GM21825 (cell line): Measurements from ENCODE around the gene WDTC1.
"Not testable (repeated sequence)": the region's sequence is repeated elsewhere in the genome, so short reads cannot be mapped to it uniquely, and the experiment has no call there.

Experiments used
- ATAC-seq: cut with Tn5 transposase; IDR thresholded peaks from one replicate; pipeline ENCODE4 v1.9.1; 2021; ENCODE audit warnings: mild to moderate bottlenecking, moderate library complexity; ENCODE audit not compliant: unreplicated experiment

The WDTC1 gene

DNA sequence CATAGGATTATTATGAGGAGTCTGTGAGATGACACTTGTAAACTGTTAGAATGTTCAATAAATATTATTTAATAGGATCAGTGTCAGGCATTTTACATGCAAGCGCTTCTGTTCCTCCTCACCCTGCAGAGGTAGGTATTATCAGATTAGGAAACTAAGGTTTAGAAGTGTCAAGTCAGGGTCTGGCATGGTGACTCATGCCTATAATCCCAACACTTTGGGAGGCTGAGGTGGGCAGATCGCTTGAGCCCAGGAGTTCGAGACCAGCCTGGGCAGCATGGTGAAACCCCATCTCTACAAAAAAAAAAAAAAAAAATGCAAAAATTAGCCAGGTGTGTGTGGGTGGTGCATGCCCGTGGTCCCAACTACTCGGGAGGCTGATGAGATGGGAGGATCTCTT, 9.2 kb downstream of the WDTC1 start:
- ATAC-seq = not testable (repeated sequence)

DNA sequence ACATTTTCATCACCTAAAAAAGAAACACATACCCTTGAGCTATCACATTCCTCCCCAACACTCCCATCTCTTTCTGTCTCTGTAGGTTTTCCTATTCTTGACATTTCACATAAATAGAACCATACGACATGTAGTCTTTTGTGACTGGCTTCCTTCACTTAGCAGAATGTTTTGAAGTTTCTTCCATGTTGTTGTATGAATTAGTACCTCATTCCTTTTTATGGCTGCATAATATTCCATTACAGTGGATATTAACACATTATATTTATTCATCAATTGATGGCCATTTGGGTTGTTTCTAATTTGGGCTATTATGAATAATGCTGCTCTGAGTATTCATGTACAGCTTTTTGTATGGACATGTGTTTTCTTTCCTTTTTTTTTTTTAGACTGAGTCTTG, 11.8 kb downstream of the WDTC1 start:
- ATAC-seq = no peak

GRCh38 chr1:27253596-27253995, 19.2 kb downstream of the WDTC1 start:
- ATAC-seq = no peak

- ATAC-seq = no peak
Measured at GRCh38 chr1:27255136-27255535, 20.7 kb downstream of the WDTC1 start.

- no peak for ATAC-seq
Measured at GRCh38 chr1:27257155-27257554, 22.7 kb downstream of the WDTC1 start.

- no peak for ATAC-seq
Measured at GRCh38 chr1:27258598-27258997, 24.2 kb downstream of the WDTC1 start.

- ATAC-seq = no peak
Measured at GRCh38 chr1:27267153-27267552, 32.7 kb downstream of the WDTC1 start.

- no peak for ATAC-seq
Measured at GRCh38 chr1:27269276-27269675, 34.8 kb downstream of the WDTC1 start.

DNA sequence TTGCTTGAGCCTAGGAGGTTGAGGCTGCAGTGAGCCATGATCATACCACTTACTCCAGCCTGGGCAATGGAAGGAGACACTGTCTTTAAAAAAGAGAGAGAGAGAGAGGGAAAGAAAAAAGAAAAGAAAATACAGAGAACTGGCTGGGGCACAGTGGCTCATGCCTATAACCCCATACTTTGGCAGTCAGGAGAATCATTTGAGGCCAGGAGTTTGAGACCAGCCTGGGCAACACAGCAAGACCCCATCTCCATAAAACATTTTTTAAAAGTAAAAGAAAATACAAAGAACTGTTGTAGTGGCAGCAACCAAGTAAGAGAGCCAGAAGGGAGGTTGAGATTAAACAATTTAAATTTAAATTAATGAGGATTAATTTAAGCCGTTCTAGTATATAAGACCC, 39.8 kb downstream of the WDTC1 start:
- ATAC-seq = no peak

DNA sequence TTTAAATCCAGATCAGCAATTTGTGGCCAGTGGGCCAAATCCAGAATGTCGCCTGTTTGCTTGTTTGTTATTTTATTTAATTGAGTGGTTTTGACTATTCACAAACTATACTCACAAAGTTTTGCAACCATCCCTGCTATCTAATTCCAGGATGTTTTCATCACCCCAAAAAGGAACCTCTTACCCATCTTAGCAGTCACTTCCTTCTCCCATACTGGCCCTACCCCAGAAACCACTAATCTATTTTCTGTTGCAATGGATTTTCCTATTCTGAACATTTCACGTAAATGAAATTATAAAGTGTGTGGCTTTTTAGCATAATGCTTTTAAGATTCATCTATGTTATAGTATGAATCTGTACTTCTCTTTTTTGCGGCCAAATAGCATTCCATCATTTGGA, 41.3 kb downstream of the WDTC1 start:
- no peak for ATAC-seq

GRCh38 chr1:27284425-27285273, 50.2 kb downstream of the WDTC1 start:
- ATAC-seq = no peak

DNA sequence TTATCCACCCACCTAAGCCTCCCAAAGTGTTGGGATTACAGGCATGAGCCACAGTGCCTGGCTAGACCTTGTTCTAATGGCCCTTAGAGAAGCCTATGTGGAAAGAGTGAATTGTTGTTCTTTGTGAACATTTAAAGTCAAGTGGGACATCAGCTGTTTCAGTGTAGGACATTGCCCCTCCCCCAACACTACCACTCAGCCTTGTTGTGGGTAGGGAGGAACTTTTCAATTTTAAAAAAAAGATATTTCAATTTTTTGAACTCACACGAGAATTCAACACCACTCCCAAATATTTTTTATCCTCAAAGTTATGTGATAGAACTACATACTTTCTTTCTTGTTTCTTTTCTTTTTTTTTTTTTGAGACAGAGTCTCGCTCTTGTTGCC, 50.8 kb downstream of the WDTC1 start:
- no peak for ATAC-seq

- ATAC-seq = not testable (repeated sequence)
Measured at GRCh38 chr1:27285821-27286220, 51.4 kb downstream of the WDTC1 start.

DNA sequence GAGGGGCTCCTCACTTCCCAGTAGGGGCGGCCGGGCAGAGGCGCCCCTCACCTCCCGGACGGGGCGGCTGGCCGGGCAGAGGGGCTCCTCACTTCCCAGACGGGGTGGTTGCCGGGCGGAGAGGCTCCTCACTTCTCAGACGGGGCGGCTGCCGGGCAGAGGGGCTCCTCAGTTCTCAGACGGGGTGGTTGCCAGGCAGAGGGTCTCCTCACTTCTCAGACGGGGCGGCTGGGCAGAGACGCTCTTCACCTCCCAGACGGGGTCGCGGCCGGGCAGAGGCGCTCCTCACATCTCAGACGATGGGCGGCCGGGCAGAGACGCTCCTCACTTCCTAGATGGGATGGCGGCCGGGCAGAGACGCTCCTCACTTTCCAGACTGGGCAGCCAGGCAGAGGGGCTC, 54.7 kb downstream of the WDTC1 start:
- not testable (repeated sequence) for ATAC-seq

- no peak for ATAC-seq
Measured at GRCh38 chr1:27290581-27290980, 56.1 kb downstream of the WDTC1 start.

DNA sequence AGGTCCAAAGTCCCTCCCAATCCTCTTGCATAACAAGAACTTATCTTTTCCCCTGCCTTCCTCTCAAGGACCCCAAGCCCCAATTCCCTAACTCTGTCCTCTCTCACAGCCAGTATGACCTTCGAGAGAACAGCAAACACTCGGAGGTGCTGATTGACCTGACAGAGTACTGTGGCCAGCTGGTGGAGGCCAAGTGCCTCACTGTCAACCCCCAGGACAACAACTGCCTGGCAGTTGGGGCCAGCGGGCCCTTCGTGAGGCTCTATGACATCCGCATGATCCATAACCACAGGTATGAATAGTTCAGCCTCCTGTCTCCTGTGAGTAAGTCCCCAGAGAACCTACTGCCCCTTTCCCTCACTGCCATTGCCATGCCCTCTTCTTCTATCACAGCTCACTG, 57.7 kb downstream of the WDTC1 start:
- no peak for ATAC-seq

DNA sequence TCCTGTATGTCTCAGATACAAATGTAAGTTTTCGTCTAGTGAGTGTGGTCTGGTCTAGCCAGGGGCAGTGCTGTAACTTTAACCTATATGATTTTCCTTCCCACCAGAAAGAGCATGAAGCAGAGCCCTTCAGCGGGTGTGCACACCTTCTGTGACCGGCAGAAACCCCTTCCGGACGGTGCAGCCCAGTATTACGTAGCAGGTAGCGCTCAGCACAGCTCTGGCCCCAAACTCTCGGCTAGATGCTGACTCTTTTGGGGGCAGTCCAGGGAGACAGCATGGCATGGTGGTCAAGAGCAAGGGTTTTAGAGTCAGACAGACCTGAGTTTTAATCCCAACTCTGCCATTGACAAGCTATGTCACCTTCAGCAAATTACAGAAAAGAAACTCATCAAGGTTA, 59.5 kb downstream of the WDTC1 start:
- ATAC-seq = no peak

- ATAC-seq = no peak
Measured at GRCh38 chr1:27296773-27297291, 62.4 kb downstream of the WDTC1 start.

GRCh38 chr1:27297903-27298302, 63.5 kb downstream of the WDTC1 start:
- ATAC-seq = no peak

DNA sequence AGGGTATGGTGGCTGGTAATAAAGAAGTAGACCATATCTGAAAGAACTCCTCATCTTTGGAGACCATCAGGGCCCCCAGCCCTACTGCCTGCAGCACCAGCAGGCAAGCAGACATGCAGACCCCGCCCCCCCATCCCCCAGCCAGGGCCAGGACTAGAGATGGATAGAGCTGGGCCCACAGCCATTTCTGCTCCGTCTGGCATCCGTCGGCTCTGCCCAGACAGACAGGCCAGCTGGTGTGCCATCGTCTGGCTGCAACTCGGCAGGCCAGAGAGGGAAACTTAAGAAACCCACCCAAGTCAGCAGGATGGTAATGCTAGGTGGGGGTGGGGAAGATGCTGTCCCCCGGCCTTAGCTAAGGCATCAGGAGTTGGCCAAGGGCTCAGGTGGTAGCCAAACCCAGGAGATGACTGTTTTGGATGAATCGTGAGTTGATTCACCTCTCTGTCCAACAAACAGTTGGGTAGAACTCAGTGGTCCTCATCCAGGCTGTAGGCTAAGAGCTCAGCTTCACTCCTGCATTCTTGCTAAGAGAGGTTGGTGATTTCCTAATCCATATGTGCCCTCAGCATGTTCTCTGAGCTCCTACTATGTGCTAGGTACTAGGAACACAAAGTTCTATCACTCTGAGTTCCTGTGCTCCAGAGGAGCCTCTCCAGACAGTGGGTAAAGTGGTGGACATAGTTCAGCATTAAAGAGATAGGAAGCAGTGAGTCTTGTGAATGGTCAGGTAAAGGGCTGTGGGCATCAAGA, 64.4 kb downstream of the WDTC1 start:
- no peak for ATAC-seq

DNA sequence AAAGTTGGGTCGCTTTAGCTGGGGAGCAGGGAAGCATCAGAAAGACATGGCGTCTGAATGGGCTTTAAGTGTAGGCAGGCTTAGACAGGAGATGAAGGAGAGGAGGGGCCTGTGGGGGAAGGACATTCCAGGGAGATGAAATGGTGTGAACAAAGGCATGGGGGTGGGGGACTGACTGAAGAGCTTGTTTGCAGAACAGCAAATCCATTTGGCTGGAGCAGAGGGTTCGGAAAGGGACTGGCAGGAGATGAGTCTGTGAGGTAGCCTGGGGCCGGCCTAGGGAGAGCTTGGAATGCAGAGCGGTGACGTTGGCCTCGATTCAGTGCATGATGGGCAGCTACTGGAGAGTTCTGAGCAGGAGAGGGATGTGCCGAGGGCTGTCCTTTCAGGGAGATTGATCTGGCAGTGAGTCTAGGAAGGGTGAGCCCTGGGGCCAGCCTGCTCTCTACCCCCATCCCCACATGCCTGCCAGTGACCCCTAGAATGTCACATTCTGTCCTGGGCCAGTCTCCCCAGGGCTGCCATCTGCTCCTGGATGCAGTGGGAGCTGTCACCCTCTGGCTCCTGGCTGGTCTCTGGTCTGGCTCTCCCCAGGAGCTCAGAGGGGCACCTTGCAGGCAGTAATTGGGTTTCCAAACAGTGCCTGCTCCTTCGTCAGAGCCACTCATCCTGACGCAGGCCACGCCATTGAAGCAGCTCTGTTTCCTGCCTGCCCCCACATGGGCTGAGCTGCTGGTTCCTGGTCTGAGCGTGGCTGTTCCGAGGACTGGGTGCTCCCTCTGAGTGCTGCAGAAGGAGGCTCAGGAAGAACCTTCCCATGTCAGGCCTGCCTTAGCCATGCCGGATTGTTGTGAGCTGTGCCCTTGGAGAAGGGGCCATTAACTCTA, 65.2 kb downstream of the WDTC1 start:
- no peak for ATAC-seq
